Left forelimb (tissue), 1 donor: ENCODE results near the gene GABRA4.

ENCODE experiments used
- DNase-seq: peaks from one replicate; pipeline ENCODE4 v3.0.0-alpha.2; 2018; ENCODE audit warnings: low spot score

GABRA4 gene

GRCh38 chr4:46979283-46979682, 14.1 kb downstream of the GABRA4 start:
- DNase-seq, result no peak

DNA sequence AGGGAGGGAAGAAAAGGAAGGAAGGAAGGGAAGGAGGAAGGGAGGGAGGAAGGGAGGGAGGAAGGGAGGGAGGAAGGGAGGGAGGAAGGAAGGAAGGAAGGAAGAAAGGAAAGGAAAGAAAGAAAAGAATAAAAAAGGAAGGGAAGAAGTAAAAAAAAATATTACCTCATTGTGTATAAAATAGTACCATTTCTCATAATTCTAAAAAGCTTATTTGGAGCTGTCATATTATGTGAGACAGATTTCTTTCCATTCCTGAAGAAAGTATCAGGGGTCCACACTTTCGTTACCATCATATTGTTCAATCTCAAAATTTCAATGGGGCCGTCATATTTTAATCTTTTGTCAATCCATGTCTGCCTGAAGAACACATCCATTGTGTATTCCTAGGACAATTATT, 16.1 kb downstream of the GABRA4 start:
- DNase-seq, result no peak

- DNase-seq, result no peak
Observed at GRCh38 chr4:46975812-46976553, 17.4 kb downstream of the GABRA4 start.

DNA sequence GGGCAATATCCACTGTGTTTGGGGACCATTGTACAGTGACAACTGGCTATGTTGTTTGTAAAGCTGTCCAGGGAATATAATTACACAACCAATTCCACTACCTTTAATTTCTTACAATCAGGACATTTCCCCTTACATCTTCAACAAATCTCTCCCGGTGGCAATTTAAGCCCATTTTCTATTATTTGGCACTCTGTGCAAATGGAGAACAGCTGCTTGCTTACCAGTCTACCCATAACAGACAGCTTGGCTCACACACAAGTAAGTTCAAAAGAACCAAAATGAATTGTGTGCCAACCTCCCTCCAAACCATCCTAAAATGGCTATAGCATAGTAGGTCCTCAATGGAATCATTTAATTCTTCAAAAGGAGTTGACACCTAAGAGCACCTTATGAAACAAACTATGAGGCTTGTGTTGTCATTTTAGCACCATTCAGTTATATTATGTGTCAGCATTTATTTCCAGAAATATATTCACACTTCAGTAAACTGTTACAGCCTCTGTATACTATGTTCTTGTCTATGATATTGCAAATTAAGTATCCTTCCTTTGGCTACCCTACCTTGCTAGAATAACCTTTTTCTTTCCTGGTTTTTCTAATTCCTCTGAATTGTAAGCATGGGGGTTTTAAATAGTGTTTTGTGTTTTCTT, 18.4 kb downstream of the GABRA4 start:
- no peak for DNase-seq

- DNase-seq, result no peak
Observed at GRCh38 chr4:46968847-46969246, 24.5 kb downstream of the GABRA4 start.

- no peak for DNase-seq
Observed at GRCh38 chr4:46967631-46968030, 25.8 kb downstream of the GABRA4 start.

GRCh38 chr4:46958742-46959488, 34.5 kb downstream of the GABRA4 start:
- DNase-seq, result no peak

DNA sequence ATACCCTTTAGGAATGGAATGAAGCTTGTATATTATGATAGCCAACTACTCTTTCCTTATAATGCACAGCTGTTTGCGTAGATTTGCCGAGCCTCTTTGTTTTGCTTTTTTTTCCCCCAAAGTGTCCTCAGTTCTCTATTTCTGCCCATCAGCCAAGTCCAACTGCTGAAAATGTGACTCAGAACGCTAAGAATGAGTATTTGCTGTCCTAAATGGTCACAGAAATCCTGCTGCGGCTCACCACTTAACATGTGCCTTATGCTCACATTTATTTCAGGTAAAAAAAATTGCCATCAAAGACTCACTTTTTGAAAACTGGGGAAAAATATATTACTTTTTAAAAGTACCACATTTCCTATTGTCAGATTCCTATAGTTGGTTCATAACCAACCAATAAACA, 36.9 kb downstream of the GABRA4 start:
- DNase-seq, result no peak

DNA sequence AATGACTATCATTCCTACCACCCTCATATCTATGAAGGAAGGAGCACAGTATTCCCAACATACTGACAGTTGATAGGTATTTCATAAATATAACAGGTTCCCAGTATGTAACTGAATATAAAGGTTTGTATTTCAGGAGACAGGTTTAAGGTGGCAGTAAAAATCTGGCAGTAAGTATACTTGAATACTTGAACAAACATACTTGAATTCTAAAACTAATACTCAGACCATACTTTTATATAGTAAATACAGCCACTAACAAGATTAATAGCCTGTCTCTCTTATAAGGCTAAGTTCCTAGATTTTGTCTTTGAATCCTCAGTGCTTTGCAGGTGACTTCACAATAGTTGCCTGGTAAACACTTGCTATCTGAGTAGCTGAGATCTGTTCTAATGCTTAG, 37.8 kb downstream of the GABRA4 start:
- DNase-seq, result no peak

DNA sequence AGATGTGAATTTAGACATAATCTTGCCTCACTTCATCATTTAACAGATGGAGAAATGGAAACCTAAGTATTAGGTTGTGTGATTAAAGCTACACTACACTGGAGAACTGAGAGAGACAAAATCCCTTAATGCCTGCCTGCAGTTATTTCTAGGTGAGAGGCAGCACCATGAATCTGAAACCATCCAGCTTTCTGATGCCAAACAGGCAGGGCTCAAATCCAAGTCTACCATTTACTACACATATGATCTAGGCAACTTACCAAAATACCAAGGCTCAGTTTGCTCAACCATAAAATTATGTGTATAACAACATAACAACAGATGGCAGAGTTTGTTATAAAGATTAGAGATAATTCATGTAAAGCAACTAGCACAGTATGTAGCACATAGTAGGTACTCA, 38.7 kb downstream of the GABRA4 start:
- DNase-seq, result no peak

- DNase-seq, result no peak
Observed at GRCh38 chr4:46953564-46953963, 39.8 kb downstream of the GABRA4 start.

- DNase-seq, result no peak
Observed at GRCh38 chr4:46952451-46952850, 40.9 kb downstream of the GABRA4 start.

GRCh38 chr4:46950826-46951225, 42.6 kb downstream of the GABRA4 start:
- DNase-seq, result no peak

- no peak for DNase-seq
Observed at GRCh38 chr4:46949822-46950221, 43.6 kb downstream of the GABRA4 start.

DNA sequence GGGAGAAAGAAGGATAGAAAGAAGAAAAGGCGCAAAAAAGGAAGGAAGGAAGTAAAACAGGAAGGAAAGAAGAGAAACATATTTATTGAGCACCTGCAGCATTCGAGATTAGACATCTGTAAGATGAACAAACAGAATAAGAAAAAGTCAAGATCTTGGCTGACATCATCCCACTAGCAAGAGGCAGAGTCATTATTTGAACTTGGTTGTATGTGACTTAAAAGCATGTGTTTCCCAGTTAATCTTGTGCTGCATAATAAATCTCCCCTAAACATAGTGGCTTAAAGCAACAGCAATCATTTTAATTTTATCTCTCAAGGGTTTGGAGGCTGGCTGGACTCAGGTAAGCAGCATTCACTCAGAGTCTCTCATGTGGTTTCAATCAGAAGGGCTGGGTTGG, 45.8 kb downstream of the GABRA4 start:
- no peak for DNase-seq

- no peak for DNase-seq
Observed at GRCh38 chr4:46946919-46947536, 46.4 kb downstream of the GABRA4 start.

DNA sequence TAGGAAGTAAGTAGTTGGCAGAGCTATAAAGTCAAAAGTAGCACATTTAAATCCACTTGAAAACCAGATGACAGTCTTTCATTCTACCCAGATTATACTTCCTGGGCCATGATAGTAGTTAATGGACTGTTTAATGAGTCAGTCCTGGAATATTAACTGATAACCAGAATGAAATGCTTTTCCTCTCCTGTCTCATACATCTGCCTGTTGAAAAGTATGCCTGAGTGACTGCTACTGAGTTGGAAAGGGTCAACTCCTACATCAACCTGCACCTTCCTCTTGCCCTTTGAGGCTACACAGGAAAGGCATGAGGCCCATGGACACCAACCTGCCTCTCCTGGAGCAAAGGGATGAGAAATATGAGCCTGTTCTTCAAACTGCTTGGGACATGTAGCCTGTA, 48.3 kb downstream of the GABRA4 start:
- DNase-seq, result no peak

GRCh38 chr4:46944345-46944744, 49.0 kb downstream of the GABRA4 start:
- no peak for DNase-seq

DNA sequence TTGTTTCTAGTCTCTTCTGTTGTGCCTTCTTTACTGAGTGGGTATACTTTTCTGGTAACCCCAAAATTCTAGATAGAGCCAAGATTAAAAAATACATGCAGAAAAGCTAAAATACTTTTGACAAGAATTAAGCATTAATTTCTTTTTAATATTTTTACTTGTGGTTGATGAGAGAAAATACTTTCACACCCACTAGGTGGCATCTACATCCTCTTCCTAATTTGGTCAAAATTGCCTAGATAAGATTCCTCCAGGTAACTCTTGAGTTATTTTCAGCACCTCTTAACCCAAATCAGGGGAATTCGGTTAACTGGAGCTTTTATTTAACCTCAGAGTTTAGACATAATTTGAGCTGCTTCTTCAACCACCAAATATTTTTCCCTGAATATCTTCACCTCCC, 55.9 kb downstream of the GABRA4 start:
- no peak for DNase-seq

DNA sequence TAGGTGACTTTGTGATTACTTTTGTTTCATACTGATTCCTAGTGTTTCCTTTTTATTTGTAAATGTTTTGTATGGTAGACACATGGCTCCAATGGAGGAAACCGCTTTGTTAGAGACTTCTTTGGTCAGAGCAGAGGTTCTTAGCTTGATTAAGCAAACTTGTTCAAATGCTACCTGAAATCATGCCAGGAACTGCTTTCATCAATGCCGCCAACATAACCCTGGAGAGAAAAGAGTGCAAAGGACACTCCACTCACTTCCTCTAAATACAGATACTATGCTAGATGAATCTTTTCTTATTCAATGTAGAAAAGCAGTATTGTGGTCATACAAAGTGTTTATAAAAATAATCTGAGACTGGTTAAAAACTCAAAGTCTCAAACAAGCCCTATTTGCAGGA, 58.7 kb downstream of the GABRA4 start:
- no peak for DNase-seq

- no peak for DNase-seq
Observed at GRCh38 chr4:46933686-46934085, 59.7 kb downstream of the GABRA4 start.

GRCh38 chr4:46931981-46932380, 61.4 kb downstream of the GABRA4 start:
- DNase-seq, result no peak

DNA sequence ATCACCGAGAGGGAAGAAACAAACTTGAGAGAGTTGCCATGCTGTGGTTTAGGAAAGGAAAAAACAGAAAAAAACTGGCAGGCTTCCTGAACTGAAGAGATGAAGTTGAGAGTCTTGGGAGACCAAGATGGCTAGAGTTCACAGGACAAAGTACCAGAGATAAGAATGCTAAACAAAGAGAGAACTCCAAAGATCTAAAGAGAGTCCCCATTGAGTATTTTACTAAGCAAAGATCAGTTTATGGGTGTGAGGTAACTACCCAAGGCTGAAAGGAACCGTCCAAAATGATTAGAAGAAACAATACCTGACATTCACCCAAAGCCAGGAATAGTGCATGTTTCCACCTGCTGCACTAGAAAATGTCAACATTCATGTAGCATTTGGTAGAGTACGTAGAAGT, 62.5 kb downstream of the GABRA4 start:
- no peak for DNase-seq
